ENCODE measurements around the gene AGMAT. TPM values are rescaled to one million over a fixed set of nuclear protein-coding genes. Genes with fewer than 3 reads are reported as not detected.

The AGMAT gene
- total and polyA plus RNA-seq, 2 of the 13 experiments (the other 11 are each of a cell fraction or from before 2014, with no cell fraction given) = 59.1 to 174 TPM

- in situ Hi-C loops (cut with HindIII; ENCODE audit: extremely low pct_ligation_motif_present, low pct_unique_long_range_greater_than_20kb) = no loop called here
Measured at GRCh38 chr1:15550573-15550972, 34.3 kb downstream of the AGMAT start.

More at GRCh38 chr1:15550573-15550972, 34.3 kb downstream of the AGMAT start:
- H3K9ac ChIP-seq (ENCODE audit: insufficient read depth, low read depth, low read length) = no peak overlapping the region
- H3K4me3 ChIP-seq (replicated peaks in 1 of 3; ENCODE audit: insufficient read depth in 1 of 3, low read depth in 2 of 3, low read length in 3 of 3) = no peak overlapping the region
- no peaks in the 10 kb centered on the region for H3K9me3 ChIP-seq (ENCODE audit: low read length)
- peaks cover under 1% of the 10 kb centered on the region for H3K4me1 ChIP-seq (ENCODE audit: insufficient read depth, low read length)
- FAIRE-seq = no peak
- POLR2A ChIA-PET = no interaction called here
- peaks cover 4 to 21% of the 10 kb centered on the region in 2 experiments; a peak in 4 of 5 replicates for H3K36me3 ChIP-seq (replicated peaks in 1 of 2; ENCODE audit: control insufficient read depth in 1 of 2, insufficient read depth in 2 of 2, low read length in 2 of 2)
- CTCF ChIA-PET (ENCODE audit: low intra/inter-chr PET ratio, low total read pairs) = no interaction called here
- intact Hi-C loops (cut with micrococcal nuclease; ENCODE audit: unreplicated experiment) = no loop called here
- WGBS (ENCODE audit: low lambda C conversion rate) = 90% methylated on average over 6 of the region's 6 CpGs
- no peaks in the 10 kb centered on the region for H3K79me2 ChIP-seq (ENCODE audit: insufficient read depth, low read length)
- no peak for DNase-seq (ENCODE audit: low spot score)
- no peaks in the 10 kb centered on the region for H4K20me1 ChIP-seq (ENCODE audit: insufficient read depth, low read length)
- H3K4me2 ChIP-seq (ENCODE audit: low read depth, low read length) = no peak overlapping the region
- no peak for TF ChIP-seq NCOA5 (CRISPR knock-in tag; IDR thresholded peaks at IDR 0.05)
- no peak for TF ChIP-seq ZNF292 (CRISPR knock-in tag; IDR thresholded peaks at IDR 0.05; ENCODE audit: borderline replicate concordance, low read depth)
- TF ChIP-seq KAT2B (IDR thresholded peaks at IDR 0.05; ENCODE audit: borderline replicate concordance, low read depth, low read length) = no peak
- TF ChIP-seq, protein P1, sequence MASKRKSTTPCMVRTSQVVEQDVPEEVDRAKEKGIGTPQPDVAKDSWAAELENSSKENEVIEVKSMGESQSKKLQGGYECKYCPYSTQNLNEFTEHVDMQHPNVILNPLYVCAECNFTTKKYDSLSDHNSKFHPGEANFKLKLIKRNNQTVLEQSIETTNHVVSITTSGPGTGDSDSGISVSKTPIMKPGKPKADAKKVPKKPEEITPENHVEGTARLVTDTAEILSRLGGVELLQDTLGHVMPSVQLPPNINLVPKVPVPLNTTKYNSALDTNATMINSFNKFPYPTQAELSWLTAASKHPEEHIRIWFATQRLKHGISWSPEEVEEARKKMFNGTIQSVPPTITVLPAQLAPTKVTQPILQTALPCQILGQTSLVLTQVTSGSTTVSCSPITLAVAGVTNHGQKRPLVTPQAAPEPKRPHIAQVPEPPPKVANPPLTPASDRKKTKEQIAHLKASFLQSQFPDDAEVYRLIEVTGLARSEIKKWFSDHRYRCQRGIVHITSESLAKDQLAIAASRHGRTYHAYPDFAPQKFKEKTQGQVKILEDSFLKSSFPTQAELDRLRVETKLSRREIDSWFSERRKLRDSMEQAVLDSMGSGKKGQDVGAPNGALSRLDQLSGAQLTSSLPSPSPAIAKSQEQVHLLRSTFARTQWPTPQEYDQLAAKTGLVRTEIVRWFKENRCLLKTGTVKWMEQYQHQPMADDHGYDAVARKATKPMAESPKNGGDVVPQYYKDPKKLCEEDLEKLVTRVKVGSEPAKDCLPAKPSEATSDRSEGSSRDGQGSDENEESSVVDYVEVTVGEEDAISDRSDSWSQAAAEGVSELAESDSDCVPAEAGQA (IDR thresholded peaks at IDR 0.05; ENCODE audit: low read depth) = no peak
- TF ChIP-seq, protein P1 (CRISPR knock-in tag; IDR thresholded peaks at IDR 0.05; ENCODE audit: borderline replicate concordance) = no peak
- no peak for TF ChIP-seq ZSCAN25 (CRISPR knock-in tag; IDR thresholded peaks at IDR 0.05)
- no peak overlapping the region for H3K27ac ChIP-seq (ENCODE audit: extremely low read length, insufficient read depth, low read length)
- no peak overlapping the region for H2AFZ ChIP-seq (ENCODE audit: low read length)
- no peak for ATAC-seq
- no TSS peak for BruUV-seq (replicated peaks)
- no peaks in the 10 kb centered on the region for H3K27me3 ChIP-seq (ENCODE audit: control insufficient read depth in 1 of 2, insufficient read depth in 2 of 2, low read length in 2 of 2)
